Type B pancreatic cell (in vitro differentiated cells): Measurements from ENCODE around the gene SOX15. TPM values are rescaled to one million over a fixed set of nuclear protein-coding genes. Genes with fewer than 3 reads are reported as not detected.

ENCODE experiments used
- DNase-seq: peaks from one replicate; pipeline ENCODE4 v3.0.0; 2021; ENCODE audit warnings: mixed read lengths; ENCODE audit not compliant: unreplicated experiment; ENCODE audit errors: extremely low spot score
- H3K27ac Mint-ChIP-seq: 2 replicates; pipeline ENCODE4 v1.8.0; 2021; ENCODE audit warnings: mild to moderate bottlenecking, mixed read lengths
- H3K27me3 Mint-ChIP-seq: 2 replicates; pipeline ENCODE4 v1.8.0; 2021; ENCODE audit warnings: mixed read lengths
- H3K36me3 Mint-ChIP-seq: 2 replicates; pipeline ENCODE4 v1.8.0; 2021; ENCODE audit warnings: mixed read lengths
- H3K4me1 Mint-ChIP-seq: one replicate; pipeline ENCODE4 v1.8.0; 2021; ENCODE audit warnings: mixed read lengths; ENCODE audit not compliant: unreplicated experiment
- H3K4me3 Mint-ChIP-seq: 2 replicates; pipeline ENCODE4 v1.8.0; 2021; ENCODE audit warnings: mild to moderate bottlenecking, mixed read lengths
- H3K9me3 Mint-ChIP-seq: 2 replicates; pipeline ENCODE4 v1.8.0; 2021; ENCODE audit warnings: mixed read lengths
- total RNA-seq: library from RNA; stranded (reverse); gene quantifications from 2 replicates; pipeline ENCODE4 v1.2.1, GENCODE V29; 2021; ENCODE audit warnings: low replicate concordance
- TF ChIP-seq, protein P1 (sequence below): fragments of 200-600 bp; sonication (generic); conservative IDR thresholded peaks from 2 replicates; pipeline ENCODE4 v1.5.0; 2021; ENCODE audit warnings: antibody characterized with exemption, mild to moderate bottlenecking

Gene SOX15
- total RNA-seq, 1 donor from 2014 or later: 0.77 TPM

- no peak for DNase-seq
- TF ChIP-seq, protein P1, sequence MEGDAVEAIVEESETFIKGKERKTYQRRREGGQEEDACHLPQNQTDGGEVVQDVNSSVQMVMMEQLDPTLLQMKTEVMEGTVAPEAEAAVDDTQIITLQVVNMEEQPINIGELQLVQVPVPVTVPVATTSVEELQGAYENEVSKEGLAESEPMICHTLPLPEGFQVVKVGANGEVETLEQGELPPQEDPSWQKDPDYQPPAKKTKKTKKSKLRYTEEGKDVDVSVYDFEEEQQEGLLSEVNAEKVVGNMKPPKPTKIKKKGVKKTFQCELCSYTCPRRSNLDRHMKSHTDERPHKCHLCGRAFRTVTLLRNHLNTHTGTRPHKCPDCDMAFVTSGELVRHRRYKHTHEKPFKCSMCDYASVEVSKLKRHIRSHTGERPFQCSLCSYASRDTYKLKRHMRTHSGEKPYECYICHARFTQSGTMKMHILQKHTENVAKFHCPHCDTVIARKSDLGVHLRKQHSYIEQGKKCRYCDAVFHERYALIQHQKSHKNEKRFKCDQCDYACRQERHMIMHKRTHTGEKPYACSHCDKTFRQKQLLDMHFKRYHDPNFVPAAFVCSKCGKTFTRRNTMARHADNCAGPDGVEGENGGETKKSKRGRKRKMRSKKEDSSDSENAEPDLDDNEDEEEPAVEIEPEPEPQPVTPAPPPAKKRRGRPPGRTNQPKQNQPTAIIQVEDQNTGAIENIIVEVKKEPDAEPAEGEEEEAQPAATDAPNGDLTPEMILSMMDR: no peak
- Mint-ChIP-seq H3K4me1 (peaks cover 5% of the 10 kb centered on the region), H3K9me3 (no peaks in the 10 kb centered on the region), H3K27ac (no peak overlapping the region), H3K36me3 (peaks cover 4% of the 10 kb centered on the region), H3K4me3 (no peak overlapping the region), H3K27me3 (no peaks in the 10 kb centered on the region)
These were observed 33.8 kb upstream of the SOX15 start for GRCh38 chr17:7623661-7624060.

DNA sequence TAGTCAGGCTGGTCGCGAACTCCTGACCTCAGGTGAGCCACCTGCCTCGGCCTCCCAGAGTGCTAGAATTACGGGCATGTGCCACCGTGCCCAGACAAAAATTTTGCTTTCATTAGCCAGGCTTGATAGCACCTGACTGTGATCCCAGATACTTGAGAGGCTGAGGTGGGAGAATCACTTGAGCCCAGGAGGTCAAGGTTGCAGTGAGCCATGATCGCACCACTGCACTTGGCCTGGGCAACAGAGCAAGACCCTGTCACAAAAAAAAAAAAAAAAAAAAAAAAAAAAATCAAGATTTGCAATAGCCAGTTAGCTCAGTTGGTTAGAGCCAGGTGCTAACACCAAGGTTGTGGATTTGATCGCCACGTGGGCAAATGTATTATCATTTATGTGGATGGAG lies 30.9 kb upstream of the SOX15 start:
- no peak for DNase-seq
- H3K36me3 Mint-ChIP-seq: no peaks in the 10 kb centered on the region
- H3K27ac Mint-ChIP-seq: no peak overlapping the region
- TF ChIP-seq, protein P1: no peak
- no peaks in the 10 kb centered on the region for H3K9me3 Mint-ChIP-seq
- H3K4me1 Mint-ChIP-seq: no peaks in the 10 kb centered on the region
- no peaks in the 10 kb centered on the region for H3K27me3 Mint-ChIP-seq
- no peak overlapping the region for H3K4me3 Mint-ChIP-seq

GRCh38 chr17:7618608-7619007 lies 28.7 kb upstream of the SOX15 start:
- Mint-ChIP-seq H3K4me1 (peaks cover 3% of the 10 kb centered on the region), H3K4me3 (no peak overlapping the region), H3K27ac (no peak overlapping the region), H3K27me3 (no peaks in the 10 kb centered on the region), H3K36me3 (no peaks in the 10 kb centered on the region), H3K9me3 (no peaks in the 10 kb centered on the region)
- TF ChIP-seq, protein P1: no peak
- DNase-seq: no peak

DNA sequence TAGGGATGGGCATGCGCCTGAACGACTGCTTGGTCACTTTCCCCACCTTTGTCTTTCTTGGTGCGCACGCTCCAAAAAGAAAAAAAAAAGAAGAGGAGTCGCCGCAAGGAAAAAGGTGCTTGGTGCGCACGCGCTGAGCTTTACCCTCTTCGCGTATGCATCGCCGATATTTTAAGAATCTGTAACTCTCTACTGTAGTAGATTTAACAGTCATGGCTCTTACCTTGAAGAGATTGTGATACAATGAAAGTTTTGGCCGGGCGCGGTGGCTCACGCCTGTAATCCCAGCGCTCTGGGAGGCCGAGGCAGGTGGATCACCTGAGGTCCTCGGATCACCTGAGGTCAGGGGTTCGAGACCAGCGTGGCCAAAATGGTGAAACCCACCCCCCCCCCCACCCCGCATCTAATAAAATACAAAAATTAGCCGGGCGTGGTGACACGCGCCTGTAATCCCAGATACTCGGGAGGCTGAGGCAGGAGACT lies 25.4 kb upstream of the SOX15 start:
- Mint-ChIP-seq H3K4me1 (peaks cover 26% of the 10 kb centered on the region), H3K27me3 (no peaks in the 10 kb centered on the region), H3K4me3 (peak overlapping the region; percentile 91), H3K27ac (peak overlapping the region; percentile 95), H3K9me3 (no peaks in the 10 kb centered on the region), H3K36me3 (peaks cover 9% of the 10 kb centered on the region)
- no peak for DNase-seq
- TF ChIP-seq, protein P1: no peak

GRCh38 chr17:7614425-7615264 lies 24.8 kb upstream of the SOX15 start, which contains the start of gene FXR2:
FXR2 (minus strand) TSS chr17:7614897; CDS start chr17:7614532, 365 bp downstream.
- Mint-ChIP-seq H3K27ac (peak within 1 kb of the TSS; percentile 95), H3K9me3 (no peaks in the 10 kb centered on the region), H3K27me3 (no peaks in the 10 kb centered on the region), H3K36me3 (peaks cover 9% of the 10 kb centered on the region), H3K4me1 (peaks cover 29% of the 10 kb centered on the region), H3K4me3 (peak within 1 kb of the TSS; percentile 93)
- TF ChIP-seq, protein P1: peak; percentile 72
- DNase-seq: peak; percentile 99
